CD4-positive, alpha-beta T cell treated with Interleukin-17A for 4 hours (primary cell): Measurements from ENCODE around the gene MYL7.

Experiments used
- DNase-seq: peaks from one replicate; pipeline ENCODE4 v3.0.0-alpha.2; 2020; ENCODE audit warnings: mixed read lengths

The MYL7 gene

DNA sequence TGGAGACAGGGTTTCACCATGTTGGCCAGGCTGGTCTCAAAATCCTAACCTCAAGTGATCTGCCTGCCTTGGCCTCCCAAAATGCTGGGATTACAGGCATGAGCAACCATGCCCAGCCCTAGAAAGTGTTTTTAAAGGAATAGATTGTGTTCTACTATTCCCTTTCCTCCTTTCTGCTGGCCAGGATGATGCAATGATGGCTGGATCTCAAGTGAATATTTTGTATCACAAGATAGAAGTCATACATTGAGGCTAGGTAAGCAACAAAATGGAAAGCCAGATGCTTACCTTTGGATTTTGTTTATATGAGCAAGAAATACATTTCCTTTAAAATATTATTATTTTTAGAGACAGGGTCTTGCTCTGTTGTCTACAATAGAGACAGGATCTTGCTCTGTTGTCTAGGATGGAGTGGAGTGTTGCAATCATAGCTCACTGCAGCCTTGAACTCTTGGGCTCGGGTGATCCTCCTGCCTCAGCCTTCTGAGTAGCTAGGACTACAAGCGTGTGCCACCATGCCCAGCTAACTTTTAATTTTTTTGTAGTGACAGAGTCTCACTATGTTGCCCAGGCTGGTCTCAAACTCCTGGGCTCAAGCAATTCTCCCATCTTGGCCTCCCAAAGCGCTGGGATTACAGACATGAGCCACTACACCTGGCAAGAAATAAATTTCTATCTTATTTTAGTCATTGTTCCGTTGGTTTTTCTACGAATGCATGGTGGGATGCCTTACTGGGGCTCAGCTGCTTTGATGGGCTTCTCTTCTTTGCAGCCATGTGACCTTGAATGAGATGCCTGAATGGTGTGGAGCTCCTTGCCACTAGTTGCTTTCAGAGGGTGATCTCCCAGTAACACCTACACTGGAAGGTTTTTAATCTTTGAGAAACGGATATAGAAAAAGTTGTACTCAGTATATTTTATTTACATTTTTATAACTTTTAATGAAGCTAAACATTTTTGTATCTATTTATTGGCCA, 42.8 kb downstream of the MYL7 start:
- no peak for DNase-seq

GRCh38 chr7:44097064-44097932, 43.8 kb downstream of the MYL7 start:
- no peak for DNase-seq

- no peak for DNase-seq
These were observed 44.7 kb downstream of the MYL7 start for GRCh38 chr7:44096326-44096881.

DNA sequence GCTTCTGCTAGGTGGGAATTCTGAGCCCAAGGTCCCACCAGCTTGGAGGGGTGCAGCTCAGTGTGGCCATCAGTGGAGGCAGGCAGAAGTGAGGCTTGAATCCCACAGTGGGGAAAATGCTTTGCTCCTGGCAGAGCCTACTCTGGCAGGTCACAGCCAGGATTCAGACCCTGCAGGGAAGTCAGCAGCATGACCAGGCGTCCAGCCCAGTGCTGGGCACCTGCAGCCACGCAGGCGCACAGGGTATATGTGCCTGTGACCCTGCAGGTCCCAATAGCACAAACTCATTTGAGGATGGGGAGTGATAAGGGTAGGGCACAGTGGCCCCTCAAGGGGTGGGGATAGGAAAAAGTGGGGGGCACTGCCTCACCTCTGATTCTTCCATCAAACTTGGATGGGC, 45.4 kb downstream of the MYL7 start:
- DNase-seq: no peak

DNA sequence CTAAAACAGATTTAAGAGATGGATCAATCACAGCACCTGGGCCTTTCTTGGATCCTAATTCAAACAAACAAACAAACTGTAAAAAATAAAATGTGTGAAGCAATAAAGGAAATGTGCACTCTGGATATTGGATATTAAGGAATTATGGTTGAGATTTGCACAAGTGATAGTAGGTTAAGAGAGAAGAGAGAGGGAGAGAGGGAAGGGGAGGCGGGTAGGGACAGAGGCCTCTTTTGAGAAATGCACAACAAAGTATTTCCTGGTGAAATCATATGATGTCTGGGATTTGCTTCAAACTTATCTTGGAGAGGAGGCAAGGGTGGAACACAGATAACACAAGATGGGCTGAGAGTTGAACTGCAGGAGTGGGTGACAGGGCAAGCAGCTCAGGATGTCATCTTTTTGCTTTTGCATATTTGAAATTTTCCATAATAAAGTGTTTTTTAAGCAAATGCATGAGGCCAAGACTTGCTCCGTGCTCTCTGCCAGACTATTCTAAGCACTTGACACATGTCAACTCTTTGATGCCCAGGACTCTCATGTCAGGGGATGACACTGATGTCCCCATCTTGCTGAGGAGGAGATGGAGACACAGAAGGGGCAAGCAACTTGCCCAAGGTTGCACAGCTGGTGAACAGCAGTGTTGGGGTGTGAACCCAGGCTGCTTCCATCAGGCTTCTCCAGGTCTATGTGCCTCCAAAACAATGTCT, 46.1 kb downstream of the MYL7 start:
- no peak for DNase-seq

DNA sequence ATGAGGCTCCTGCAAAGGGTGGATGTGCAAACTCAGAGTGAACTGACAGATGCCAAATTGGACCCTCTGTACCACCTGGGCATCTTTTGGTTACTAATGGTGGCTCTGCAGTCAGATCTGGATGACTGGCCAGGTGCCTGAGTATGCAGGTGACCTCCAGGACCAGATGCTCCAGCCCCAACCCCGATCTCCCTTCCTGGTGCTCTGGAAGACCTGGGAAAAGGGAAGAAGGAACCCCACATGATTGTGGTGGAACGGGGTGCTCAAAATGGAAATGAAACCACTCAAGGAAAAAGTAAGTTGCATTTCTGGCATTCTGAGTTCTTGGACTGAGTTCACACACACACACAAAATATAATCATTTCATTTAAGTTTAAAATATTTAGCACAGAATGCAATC, 46.8 kb downstream of the MYL7 start:
- no peak for DNase-seq

DNA sequence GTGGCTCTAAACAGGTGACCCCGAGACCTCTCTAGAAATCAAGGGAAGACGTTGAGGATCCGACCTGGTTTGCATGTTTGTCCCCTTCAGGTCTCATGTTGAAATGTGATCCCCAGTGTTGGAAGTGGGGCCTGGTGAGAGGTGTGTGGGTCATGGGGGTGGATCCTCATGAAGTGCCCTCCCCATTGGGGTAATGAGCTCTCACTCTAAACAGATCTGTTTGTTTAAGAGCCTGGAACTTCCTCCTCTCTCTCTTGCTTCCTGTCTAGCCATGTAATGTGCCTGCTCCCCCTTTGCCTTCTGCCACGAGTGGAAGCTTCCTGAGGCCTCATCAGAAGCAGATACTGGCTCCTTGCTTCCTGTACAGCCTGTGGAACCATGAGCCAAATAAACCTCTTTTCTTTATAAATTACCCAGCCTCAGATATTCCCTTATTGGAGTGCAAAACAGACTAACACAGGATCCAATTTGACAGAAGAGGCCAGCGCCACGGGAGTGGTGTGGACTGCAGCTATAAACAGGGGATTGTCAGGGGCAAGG, 48.0 kb downstream of the MYL7 start:
- DNase-seq: no peak
